Measurements from ENCODE around the gene TESK2.

DNA sequence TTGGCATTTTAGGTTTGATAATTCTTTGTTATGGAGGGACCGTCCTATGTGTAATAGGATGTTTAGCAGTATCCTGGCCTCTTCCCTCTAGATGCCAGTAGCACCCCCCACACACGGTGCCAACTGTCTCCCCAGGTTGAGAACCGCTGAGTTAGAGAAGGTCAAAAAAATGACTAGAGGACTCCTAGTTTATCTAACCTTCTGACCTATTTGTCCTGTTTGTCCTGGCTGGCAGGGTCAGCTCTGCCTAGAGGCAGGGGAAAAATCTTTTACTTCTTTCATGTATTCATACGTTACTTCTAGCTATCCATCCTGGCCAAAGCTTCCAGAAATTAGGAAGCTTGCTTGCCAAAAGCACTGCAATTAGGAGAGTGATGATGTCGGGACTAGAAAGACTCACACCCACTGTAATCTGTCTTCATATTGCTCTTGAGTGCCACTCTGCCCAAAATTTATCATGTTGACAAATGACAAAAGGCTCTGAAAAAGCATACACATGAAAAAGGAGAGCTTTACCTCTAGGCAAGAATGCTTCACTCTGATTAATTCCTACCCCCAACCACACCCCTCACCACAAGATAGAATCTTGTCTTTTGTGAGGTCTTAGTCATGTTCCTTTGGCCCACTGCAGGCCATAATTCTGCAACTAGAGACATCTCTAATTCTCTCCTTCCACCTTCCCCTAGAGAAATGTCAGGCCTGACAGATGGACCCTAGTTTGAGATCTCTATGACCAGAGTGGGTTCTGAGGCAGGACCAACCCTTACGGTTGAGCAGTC lies 45.2 kb upstream of the TESK2 start:
- TF ChIP-seq, protein P1, sequence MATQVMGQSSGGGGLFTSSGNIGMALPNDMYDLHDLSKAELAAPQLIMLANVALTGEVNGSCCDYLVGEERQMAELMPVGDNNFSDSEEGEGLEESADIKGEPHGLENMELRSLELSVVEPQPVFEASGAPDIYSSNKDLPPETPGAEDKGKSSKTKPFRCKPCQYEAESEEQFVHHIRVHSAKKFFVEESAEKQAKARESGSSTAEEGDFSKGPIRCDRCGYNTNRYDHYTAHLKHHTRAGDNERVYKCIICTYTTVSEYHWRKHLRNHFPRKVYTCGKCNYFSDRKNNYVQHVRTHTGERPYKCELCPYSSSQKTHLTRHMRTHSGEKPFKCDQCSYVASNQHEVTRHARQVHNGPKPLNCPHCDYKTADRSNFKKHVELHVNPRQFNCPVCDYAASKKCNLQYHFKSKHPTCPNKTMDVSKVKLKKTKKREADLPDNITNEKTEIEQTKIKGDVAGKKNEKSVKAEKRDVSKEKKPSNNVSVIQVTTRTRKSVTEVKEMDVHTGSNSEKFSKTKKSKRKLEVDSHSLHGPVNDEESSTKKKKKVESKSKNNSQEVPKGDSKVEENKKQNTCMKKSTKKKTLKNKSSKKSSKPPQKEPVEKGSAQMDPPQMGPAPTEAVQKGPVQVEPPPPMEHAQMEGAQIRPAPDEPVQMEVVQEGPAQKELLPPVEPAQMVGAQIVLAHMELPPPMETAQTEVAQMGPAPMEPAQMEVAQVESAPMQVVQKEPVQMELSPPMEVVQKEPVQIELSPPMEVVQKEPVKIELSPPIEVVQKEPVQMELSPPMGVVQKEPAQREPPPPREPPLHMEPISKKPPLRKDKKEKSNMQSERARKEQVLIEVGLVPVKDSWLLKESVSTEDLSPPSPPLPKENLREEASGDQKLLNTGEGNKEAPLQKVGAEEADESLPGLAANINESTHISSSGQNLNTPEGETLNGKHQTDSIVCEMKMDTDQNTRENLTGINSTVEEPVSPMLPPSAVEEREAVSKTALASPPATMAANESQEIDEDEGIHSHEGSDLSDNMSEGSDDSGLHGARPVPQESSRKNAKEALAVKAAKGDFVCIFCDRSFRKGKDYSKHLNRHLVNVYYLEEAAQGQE (IDR thresholded peaks at IDR 0.05; ENCODE audit: low read depth, low read length), result no peak
- TF ChIP-seq, protein P2, sequence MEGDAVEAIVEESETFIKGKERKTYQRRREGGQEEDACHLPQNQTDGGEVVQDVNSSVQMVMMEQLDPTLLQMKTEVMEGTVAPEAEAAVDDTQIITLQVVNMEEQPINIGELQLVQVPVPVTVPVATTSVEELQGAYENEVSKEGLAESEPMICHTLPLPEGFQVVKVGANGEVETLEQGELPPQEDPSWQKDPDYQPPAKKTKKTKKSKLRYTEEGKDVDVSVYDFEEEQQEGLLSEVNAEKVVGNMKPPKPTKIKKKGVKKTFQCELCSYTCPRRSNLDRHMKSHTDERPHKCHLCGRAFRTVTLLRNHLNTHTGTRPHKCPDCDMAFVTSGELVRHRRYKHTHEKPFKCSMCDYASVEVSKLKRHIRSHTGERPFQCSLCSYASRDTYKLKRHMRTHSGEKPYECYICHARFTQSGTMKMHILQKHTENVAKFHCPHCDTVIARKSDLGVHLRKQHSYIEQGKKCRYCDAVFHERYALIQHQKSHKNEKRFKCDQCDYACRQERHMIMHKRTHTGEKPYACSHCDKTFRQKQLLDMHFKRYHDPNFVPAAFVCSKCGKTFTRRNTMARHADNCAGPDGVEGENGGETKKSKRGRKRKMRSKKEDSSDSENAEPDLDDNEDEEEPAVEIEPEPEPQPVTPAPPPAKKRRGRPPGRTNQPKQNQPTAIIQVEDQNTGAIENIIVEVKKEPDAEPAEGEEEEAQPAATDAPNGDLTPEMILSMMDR (IDR thresholded peaks at IDR 0.05), result no peak
- no peak for TF ChIP-seq YY1 (IDR thresholded peaks at IDR 0.05; ENCODE audit: low read depth)
- TF ChIP-seq MXI1 (IDR thresholded peaks at IDR 0.05; ENCODE audit: low read depth, low read length), result no peak
- no peak for TF ChIP-seq POLR2AphosphoS5 (IDR thresholded peaks at IDR 0.05; ENCODE audit: low read depth, low read length)
